ACC112 (cell line): ENCODE data around the gene SZT2.
"Not testable (repeated sequence)": the region's sequence is repeated elsewhere in the genome, so short reads cannot be mapped to it uniquely, and the experiment has no call there.

Source experiments
- H2AFZ ChIP-seq: fragments of 200-600 bp; sonication (generic); one replicate; pipeline ENCODE4 v1.6.0; 2017; ENCODE audit warnings: antibody characterized with exemption, low read length; ENCODE audit not compliant: unreplicated experiment
- H3K27ac ChIP-seq: fragments of 200-600 bp; sonication (generic); 2 replicates; pipeline ENCODE4 v1.5.1; 2014; ENCODE audit warnings: low read depth, mild to moderate bottlenecking, antibody characterized with exemption, low read length, moderate library complexity
- H3K27me3 ChIP-seq: fragments of 200-600 bp; sonication (generic); 2 replicates; pipeline ENCODE4 v1.6.1; 2014; ENCODE audit warnings: mild to moderate bottlenecking, antibody characterized with exemption, low read length, moderate library complexity, mixed read lengths; ENCODE audit not compliant: insufficient read depth
- H3K36me3 ChIP-seq: fragments of 200-600 bp; sonication (generic); 2 replicates; pipeline ENCODE4 v1.6.1; 2016; ENCODE audit warnings: mild to moderate bottlenecking, antibody characterized with exemption, low read length, moderate library complexity, mixed read lengths; ENCODE audit not compliant: insufficient read depth
- H3K4me1 ChIP-seq: fragments of 200-600 bp; sonication (generic); one replicate; pipeline ENCODE4 v1.6.1; 2016; ENCODE audit warnings: low read length, mixed read lengths; ENCODE audit not compliant: insufficient read depth, unreplicated experiment, control insufficient read depth
- H3K4me3 ChIP-seq: fragments of 200-600 bp; sonication (generic); 2 replicates; pipeline ENCODE4 v1.5.1; 2014; ENCODE audit warnings: mild to moderate bottlenecking, low read depth, low read length
- H3K79me2 ChIP-seq: fragments of 200-600 bp; sonication (generic); one replicate; pipeline ENCODE4 v1.6.0; 2016; ENCODE audit warnings: low read length; ENCODE audit not compliant: control insufficient read depth, unreplicated experiment, insufficient read depth

SZT2 gene

DNA sequence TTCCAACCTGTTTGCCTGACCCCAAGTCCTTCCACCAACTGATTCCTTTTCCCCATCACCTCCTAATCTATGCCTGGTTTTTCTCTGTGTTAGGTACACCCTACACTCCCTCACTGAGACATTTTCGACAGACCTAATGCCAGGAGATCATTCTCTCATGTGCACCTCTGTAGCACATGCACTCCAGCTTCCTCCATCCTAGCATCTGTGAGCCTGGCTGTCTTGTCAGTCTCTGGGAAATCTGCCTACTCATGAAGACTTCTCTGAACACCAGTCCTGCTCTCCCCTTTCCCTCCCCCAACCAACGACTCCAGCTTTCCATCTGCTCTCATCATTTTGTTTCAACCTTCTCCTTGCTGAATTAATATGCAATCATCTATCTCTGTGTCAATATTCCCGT lies 1.1 kb upstream of the SZT2 start:
- Histone ChIP-seq H3K79me2 (peaks cover 59% of the 10 kb centered on the region), H2AFZ (no peak overlapping the region), H3K27ac (no peak overlapping the region)

GRCh38 chr1:43392702-43393101 lies 3.0 kb downstream of the SZT2 start:
- Histone ChIP-seq H3K27me3 (no peaks in the 10 kb centered on the region), H3K27ac (no peak overlapping the region), H2AFZ (no peak overlapping the region), H3K36me3 (0 out of 2 replicates have a peak, but pooled peaks cover 1% of the 10 kb centered on the region), H3K79me2 (peaks cover 58% of the 10 kb centered on the region), H3K4me3 (no peak overlapping the region), H3K4me1 (peaks cover 18% of the 10 kb centered on the region)

More for the DNA sequence above, 1.1 kb upstream of the SZT2 start:
- H3K27me3 ChIP-seq: no peaks in the 10 kb centered on the region
- H3K36me3 ChIP-seq: peaks cover 32% of the 10 kb centered on the region
- peaks cover 21% of the 10 kb centered on the region for H3K4me1 ChIP-seq
- peak overlapping the region; percentile 95 for H3K4me3 ChIP-seq

GRCh38 chr1:43395523-43395922 lies 5.8 kb downstream of the SZT2 start:
- no peak overlapping the region for H3K4me3 ChIP-seq
- H3K79me2 ChIP-seq: peaks cover 35% of the 10 kb centered on the region
- no peaks in the 10 kb centered on the region for H3K27me3 ChIP-seq
- no peaks in the 10 kb centered on the region; the same call in 1 of the 2 replicates for H3K36me3 ChIP-seq
- H3K27ac ChIP-seq: no peak overlapping the region
- peaks cover 5% of the 10 kb centered on the region for H3K4me1 ChIP-seq
- no peak overlapping the region for H2AFZ ChIP-seq

DNA sequence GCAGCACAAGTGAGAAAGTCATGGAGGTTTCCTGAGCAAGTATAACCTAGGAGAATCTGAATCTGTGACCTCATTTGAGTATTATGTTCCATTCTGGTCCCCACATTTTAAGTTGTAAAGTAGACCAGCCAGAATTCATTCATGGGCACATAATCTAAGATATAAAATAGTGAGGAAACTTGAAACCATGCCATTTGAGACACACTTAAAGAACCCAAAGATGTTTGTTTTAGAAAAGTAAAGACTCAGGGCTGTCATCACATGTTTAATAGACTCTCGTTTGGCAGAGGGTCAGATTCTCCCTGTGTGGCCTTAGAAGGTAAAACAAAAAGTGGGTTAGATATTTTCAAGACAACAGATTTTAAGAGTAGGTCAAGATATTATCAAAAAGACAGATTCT lies 6.4 kb downstream of the SZT2 start:
- H3K36me3 ChIP-seq: no peaks in the 10 kb centered on the region; the same call in 1 of the 2 replicates
- no peaks in the 10 kb centered on the region for H3K4me1 ChIP-seq
- H3K27ac ChIP-seq: no peak overlapping the region
- peaks cover 34% of the 10 kb centered on the region for H3K79me2 ChIP-seq
- H3K4me3 ChIP-seq: no peak overlapping the region
- H3K27me3 ChIP-seq: no peaks in the 10 kb centered on the region
- H2AFZ ChIP-seq: no peak overlapping the region

- no peak overlapping the region for H2AFZ ChIP-seq
- H3K4me1 ChIP-seq: no peaks in the 10 kb centered on the region
- H3K27ac ChIP-seq: no peak overlapping the region
- peaks cover 26% of the 10 kb centered on the region for H3K79me2 ChIP-seq
- H3K4me3 ChIP-seq: no peak overlapping the region
- peaks cover 2% of the 10 kb centered on the region; the same call in 1 of the 2 replicates for H3K36me3 ChIP-seq
- H3K27me3 ChIP-seq: no peaks in the 10 kb centered on the region
Observed at GRCh38 chr1:43398227-43398626, 8.5 kb downstream of the SZT2 start.

DNA sequence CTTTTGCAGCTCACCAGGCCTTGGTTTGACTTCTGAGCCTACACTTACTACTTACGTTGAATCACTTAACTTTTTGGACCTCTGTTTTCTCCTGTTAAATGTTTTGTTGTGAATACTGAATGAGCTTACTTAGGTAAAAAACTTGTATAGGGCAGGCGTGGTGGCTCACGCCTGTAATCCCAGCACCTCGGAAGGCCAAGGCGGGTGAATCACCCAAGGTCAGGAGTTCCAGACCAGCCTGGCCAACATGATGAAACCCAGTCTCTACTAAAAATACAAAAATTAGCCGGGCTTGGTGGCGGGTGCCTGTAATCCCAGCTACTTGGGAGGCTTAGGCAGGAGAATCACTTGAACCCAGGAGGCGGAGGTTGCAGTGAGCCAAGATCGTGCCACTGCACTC lies 10.7 kb downstream of the SZT2 start:
- H3K4me3 ChIP-seq, H2AFZ ChIP-seq, H3K27me3 ChIP-seq, H3K27ac ChIP-seq, H3K4me1 ChIP-seq: not testable (repeated sequence)
- H3K79me2 ChIP-seq: peaks cover 15% of the 10 kb centered on the region
- H3K36me3 ChIP-seq: peaks cover 14% of the 10 kb centered on the region

DNA sequence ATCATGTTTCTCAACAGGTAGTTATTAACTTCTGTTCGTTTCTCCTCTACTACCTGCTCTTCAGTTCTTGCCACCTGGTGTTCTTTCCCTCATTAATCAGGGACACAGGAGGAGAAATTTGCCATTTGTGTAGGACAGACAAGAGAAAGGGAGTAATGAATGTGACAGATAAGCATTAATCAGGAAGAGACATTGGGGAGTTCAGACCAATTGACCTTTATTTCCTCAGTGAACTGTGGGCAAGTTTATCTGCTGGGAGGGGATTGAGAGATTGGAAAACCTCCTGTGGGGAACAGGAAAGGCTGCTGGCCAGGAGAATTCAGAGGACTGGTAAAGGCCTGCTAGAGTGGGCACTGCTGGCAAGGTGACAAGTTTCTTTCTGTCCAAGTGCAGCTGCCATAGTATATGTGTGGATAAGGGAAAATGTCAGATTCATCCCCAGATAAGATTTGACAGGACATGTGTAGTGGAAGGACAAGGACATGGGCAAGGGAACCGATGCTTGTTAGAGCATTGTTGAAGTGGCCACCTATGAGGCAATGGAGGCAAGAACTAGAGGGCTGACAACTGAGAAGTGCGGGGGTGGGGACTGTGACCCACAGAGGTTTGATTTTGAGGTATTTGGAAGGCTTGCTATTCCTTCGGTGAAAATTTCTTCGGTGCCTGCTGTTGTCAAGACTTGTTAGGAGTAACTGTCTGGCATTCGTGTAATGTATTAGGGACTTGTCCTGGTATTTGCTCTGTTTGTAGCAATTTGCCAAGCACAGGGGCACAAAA lies 12.6 kb downstream of the SZT2 start:
- H3K27ac ChIP-seq: no peak overlapping the region
- H3K27me3 ChIP-seq: no peaks in the 10 kb centered on the region
- no peak overlapping the region for H3K4me3 ChIP-seq
- no peak overlapping the region for H2AFZ ChIP-seq
- peaks cover 17% of the 10 kb centered on the region for H3K36me3 ChIP-seq
- peaks cover 15% of the 10 kb centered on the region for H3K79me2 ChIP-seq
- no peaks in the 10 kb centered on the region for H3K4me1 ChIP-seq

GRCh38 chr1:43404353-43404752 lies 14.7 kb downstream of the SZT2 start:
- Histone ChIP-seq H3K27me3 (no peaks in the 10 kb centered on the region), H3K4me1 (no peaks in the 10 kb centered on the region), H3K27ac (no peak overlapping the region), H3K36me3 (peaks cover 22% of the 10 kb centered on the region), H3K79me2 (peaks cover 9% of the 10 kb centered on the region), H3K4me3 (no peak overlapping the region), H2AFZ (no peak overlapping the region)

DNA sequence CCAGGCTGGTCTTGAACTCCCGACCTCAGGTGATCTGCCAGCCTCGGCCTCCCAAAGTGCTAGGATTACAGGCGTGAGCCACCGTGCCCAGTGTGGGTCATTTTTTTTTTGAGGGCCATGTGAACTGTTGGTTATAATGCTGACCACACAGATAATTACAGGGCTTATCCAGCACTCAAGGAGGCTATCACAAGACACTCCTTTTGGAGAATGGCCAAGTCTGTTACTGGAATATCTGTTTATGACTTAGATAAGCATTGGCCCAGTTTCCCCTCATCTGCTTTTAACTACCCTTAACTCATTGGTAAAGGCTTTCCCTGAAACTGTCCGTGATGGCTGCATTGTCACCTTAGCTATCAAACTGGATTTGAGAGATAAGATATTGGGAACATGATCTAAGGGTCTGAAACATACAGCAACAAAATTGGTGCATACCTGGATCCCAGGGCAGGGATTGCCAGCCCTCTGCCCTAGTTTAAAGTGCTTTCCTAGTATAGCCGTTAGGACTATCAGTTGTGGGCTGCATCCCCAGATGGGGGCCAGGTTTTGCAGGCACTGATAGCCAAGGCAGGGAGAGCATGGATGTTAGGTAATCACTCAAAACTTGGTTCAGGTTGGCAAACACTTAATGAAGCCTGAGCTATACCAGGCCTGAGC lies 15.6 kb downstream of the SZT2 start:
- Histone ChIP-seq H3K27ac (no peak overlapping the region), H3K4me3 (no peak overlapping the region), H2AFZ (no peak overlapping the region), H3K27me3 (no peaks in the 10 kb centered on the region), H3K4me1 (no peaks in the 10 kb centered on the region), H3K36me3 (peaks cover 26% of the 10 kb centered on the region), H3K79me2 (peaks cover 9% of the 10 kb centered on the region)

- Histone ChIP-seq H3K27me3 (no peaks in the 10 kb centered on the region), H3K4me1 (no peaks in the 10 kb centered on the region), H3K27ac (no peak overlapping the region), H2AFZ (no peak overlapping the region), H3K79me2 (peaks cover 8% of the 10 kb centered on the region), H3K36me3 (peaks cover 26% of the 10 kb centered on the region), H3K4me3 (no peak overlapping the region)
Observed at GRCh38 chr1:43405876-43406234, 16.2 kb downstream of the SZT2 start.

- Histone ChIP-seq H3K4me1 (no peaks in the 10 kb centered on the region), H3K27ac (no peak overlapping the region)
Observed at GRCh38 chr1:43410571-43410970, 20.9 kb downstream of the SZT2 start.

More at GRCh38 chr1:43410571-43410970, 20.9 kb downstream of the SZT2 start:
- H3K36me3 ChIP-seq: peaks cover 16% of the 10 kb centered on the region
- H3K4me3 ChIP-seq: no peak overlapping the region
- no peak overlapping the region for H2AFZ ChIP-seq
- no peaks in the 10 kb centered on the region for H3K79me2 ChIP-seq
- H3K27me3 ChIP-seq: no peaks in the 10 kb centered on the region
